ENCODE data around the gene LIPC. TPM values are rescaled to one million over a fixed set of nuclear protein-coding genes. Genes with fewer than 3 reads are reported as not detected.

Gene LIPC
- total and polyA plus RNA-seq, 10 of the 15 experiments (the other 5 are each of a cell fraction or from before 2014, with no cell fraction given) = 0.06 to 0.31 (median 0.16) TPM; not detected in 1

DNA sequence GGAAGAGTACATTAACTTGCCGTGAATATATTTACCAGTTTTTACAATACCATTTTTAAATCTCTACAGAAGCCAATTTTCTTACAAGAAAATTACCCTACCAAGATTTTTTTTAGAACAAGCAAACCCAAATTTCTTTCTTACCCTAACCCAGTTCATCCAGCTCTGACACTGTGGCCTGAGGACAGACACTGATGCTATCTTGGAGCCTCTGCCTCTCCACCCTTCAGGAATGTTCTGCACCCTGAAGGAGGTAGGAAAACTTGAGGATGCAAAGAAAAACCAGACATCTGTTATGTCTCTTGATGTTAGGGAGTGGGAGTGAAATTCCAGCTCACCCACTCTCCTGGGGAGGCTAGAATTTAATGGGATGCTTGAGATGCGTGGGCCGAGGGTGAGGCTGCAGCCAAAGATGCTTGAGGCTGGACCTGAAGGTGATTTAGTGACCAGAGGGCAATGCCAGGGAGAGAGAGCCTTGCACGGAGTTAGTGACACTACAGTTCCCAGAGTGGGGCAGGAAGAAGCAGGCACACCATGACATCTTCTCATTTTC, 69.9 kb downstream of the LIPC start:
- H3K4me2 ChIP-seq (ENCODE audit: control insufficient read depth, insufficient read depth) = no peak overlapping the region
- H3K4me3 ChIP-seq = no peak overlapping the region
- FAIRE-seq = no peak
- in situ Hi-C loops (cut with MboI) (no loop called here), intact Hi-C loops (cut with micrococcal nuclease; ENCODE audit: unreplicated experiment) (no loop called here)
- POLR2A ChIA-PET = interaction anchor here (0.6 to 1.2 kb wide), 3 partner anchors 21 to 224 kb away, joined by 3 to 5 read pairs (median 3); no protein-coding TSS in a partner anchor
- H2AFZ ChIP-seq (ENCODE audit: control insufficient read depth, low read depth, low read length) = no peak overlapping the region
- H4K20me1 ChIP-seq (ENCODE audit: control insufficient read depth, insufficient read depth) = no peaks in the 10 kb centered on the region
- no peak overlapping the region for H3K27ac ChIP-seq (ENCODE audit: control insufficient read depth, insufficient read depth)
- H3K27me3 ChIP-seq (replicated peaks in 1 of 2; ENCODE audit: control insufficient read depth in 2 of 2, insufficient read depth in 2 of 2, low read length in 1 of 2) = no peaks in the 10 kb centered on the region
- no TSS peak for BruUV-seq (replicated peaks)
- no peaks in the 10 kb centered on the region for H3K36me3 ChIP-seq (ENCODE audit: control insufficient read depth in 2 of 2, insufficient read depth in 2 of 2, low read length in 1 of 2)
- no peak overlapping the region for H3K9ac ChIP-seq (ENCODE audit: control insufficient read depth, insufficient read depth, low read length)
- H3K4me1 ChIP-seq (ENCODE audit: control insufficient read depth, insufficient read depth, low read length) = peaks cover 6% of the 10 kb centered on the region
- no peaks in the 10 kb centered on the region for H3K79me2 ChIP-seq (ENCODE audit: control insufficient read depth, insufficient read depth, low read length)
- 79% methylated on average over 4 of the region's 4 CpGs for WGBS (ENCODE audit: insufficient coverage, insufficient replicate concordance, low lambda C conversion rate, missing lambda C conversion rate)
- CTCF ChIA-PET = interaction anchor here (0.6 kb wide), 1 partner anchor 19 kb away, joined by 3 read pairs; no protein-coding TSS in a partner anchor
- ATAC-seq = no peak
- no peak for DNase-seq (ENCODE audit: low read depth, low spot score)
- H3K9me3 ChIP-seq (replicated peaks; ENCODE audit: control insufficient read depth, insufficient read depth, low read length) = no peaks in the 10 kb centered on the region; the same call in 2 of the 3 replicates
- RAD21 ChIA-PET (ENCODE audit: unreplicated experiment) = interaction anchor here (1.0 kb wide), 1 partner anchor 23 kb away, joined by 3 read pairs; no protein-coding TSS in a partner anchor
- TF ChIP-seq, protein P1, sequence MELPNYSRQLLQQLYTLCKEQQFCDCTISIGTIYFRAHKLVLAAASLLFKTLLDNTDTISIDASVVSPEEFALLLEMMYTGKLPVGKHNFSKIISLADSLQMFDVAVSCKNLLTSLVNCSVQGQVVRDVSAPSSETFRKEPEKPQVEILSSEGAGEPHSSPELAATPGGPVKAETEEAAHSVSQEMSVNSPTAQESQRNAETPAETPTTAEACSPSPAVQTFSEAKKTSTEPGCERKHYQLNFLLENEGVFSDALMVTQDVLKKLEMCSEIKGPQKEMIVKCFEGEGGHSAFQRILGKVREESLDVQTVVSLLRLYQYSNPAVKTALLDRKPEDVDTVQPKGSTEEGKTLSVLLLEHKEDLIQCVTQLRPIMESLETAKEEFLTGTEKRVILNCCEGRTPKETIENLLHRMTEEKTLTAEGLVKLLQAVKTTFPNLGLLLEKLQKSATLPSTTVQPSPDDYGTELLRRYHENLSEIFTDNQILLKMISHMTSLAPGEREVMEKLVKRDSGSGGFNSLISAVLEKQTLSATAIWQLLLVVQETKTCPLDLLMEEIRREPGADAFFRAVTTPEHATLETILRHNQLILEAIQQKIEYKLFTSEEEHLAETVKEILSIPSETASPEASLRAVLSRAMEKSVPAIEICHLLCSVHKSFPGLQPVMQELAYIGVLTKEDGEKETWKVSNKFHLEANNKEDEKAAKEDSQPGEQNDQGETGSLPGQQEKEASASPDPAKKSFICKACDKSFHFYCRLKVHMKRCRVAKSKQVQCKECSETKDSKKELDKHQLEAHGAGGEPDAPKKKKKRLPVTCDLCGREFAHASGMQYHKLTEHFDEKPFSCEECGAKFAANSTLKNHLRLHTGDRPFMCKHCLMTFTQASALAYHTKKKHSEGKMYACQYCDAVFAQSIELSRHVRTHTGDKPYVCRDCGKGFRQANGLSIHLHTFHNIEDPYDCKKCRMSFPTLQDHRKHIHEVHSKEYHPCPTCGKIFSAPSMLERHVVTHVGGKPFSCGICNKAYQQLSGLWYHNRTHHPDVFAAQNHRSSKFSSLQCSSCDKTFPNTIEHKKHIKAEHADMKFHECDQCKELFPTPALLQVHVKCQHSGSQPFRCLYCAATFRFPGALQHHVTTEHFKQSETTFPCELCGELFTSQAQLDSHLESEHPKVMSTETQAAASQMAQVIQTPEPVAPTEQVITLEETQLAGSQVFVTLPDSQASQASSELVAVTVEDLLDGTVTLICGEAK (IDR thresholded peaks at IDR 0.05; ENCODE audit: borderline replicate concordance) = no peak
- TF ChIP-seq RAD21 (IDR thresholded peaks at IDR 0.05; ENCODE audit: insufficient read depth, low read depth, low read length) = no peak
- no peak for TF ChIP-seq ZBED1 (IDR thresholded peaks at IDR 0.05; ENCODE audit: borderline replicate concordance)
- SMC1A ChIA-PET (ENCODE audit: uncharacterized antibody, unreplicated experiment) = interaction anchor here (0.9 to 1.2 kb wide), 4 partner anchors 9 to 115 kb away, joined by 3 to 4 read pairs (median 3); no protein-coding TSS in a partner anchor

Measured in GM12878 (cell line).